HL-60 (cell line): ENCODE data around the gene KCNG2.

Source experiments
- CTCF ChIP-seq: IDR thresholded peaks from one replicate; pipeline ENCODE4 v1.5.1; 2011; ENCODE audit warnings: low read length, control low read depth, inconsistent platforms; ENCODE audit not compliant: insufficient read depth
- POLR2AphosphoS5 ChIP-seq: IDR thresholded peaks from 2 replicates; pipeline ENCODE4 v1.6.1; 2012; ENCODE audit warnings: low read depth
- TF ChIP-seq, protein P1 (sequence below): IDR thresholded peaks from 2 replicates; pipeline ENCODE4 v1.6.1; 2012; ENCODE audit warnings: low read depth; ENCODE audit not compliant: insufficient replicate concordance

GRCh38 chr18:79905389-79905911, 107.7 kb downstream of the KCNG2 start:
- TF ChIP-seq CTCF (no peak), POLR2AphosphoS5 (no peak)
- TF ChIP-seq, protein P1, sequence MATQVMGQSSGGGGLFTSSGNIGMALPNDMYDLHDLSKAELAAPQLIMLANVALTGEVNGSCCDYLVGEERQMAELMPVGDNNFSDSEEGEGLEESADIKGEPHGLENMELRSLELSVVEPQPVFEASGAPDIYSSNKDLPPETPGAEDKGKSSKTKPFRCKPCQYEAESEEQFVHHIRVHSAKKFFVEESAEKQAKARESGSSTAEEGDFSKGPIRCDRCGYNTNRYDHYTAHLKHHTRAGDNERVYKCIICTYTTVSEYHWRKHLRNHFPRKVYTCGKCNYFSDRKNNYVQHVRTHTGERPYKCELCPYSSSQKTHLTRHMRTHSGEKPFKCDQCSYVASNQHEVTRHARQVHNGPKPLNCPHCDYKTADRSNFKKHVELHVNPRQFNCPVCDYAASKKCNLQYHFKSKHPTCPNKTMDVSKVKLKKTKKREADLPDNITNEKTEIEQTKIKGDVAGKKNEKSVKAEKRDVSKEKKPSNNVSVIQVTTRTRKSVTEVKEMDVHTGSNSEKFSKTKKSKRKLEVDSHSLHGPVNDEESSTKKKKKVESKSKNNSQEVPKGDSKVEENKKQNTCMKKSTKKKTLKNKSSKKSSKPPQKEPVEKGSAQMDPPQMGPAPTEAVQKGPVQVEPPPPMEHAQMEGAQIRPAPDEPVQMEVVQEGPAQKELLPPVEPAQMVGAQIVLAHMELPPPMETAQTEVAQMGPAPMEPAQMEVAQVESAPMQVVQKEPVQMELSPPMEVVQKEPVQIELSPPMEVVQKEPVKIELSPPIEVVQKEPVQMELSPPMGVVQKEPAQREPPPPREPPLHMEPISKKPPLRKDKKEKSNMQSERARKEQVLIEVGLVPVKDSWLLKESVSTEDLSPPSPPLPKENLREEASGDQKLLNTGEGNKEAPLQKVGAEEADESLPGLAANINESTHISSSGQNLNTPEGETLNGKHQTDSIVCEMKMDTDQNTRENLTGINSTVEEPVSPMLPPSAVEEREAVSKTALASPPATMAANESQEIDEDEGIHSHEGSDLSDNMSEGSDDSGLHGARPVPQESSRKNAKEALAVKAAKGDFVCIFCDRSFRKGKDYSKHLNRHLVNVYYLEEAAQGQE = no peak
